Cardiac muscle cell (in vitro differentiated cells and primary cell): ENCODE measurements around the gene ALKBH5. TPM values are rescaled to one million over a fixed set of nuclear protein-coding genes. Genes with fewer than 3 reads are reported as not detected.

Experiments
- DNase-seq, 2 donors: peaks; one replicate each; pipeline versions ENCODE4 v3.0.0 to v3.0.0-alpha.2; 2010 to 2017; ENCODE audit warnings: low read depth in 1 of 2, low spot score in 1 of 2
- H3K27ac ChIP-seq: fragments of 200-600 bp; sonication (generic); 2 replicates; pipeline ENCODE4 v1.5.1; 2016
- H3K27me3 ChIP-seq: fragments of 200-600 bp; sonication (generic); 2 replicates; pipeline ENCODE4 v1.6.0; 2016; ENCODE audit warnings: control low read depth
- H3K36me3 ChIP-seq: fragments of 200-600 bp; sonication (generic); 2 replicates; pipeline ENCODE4 v1.5.1; 2016; ENCODE audit warnings: control low read depth
- H3K4me1 ChIP-seq: fragments of 200-600 bp; sonication (generic); 2 replicates; pipeline ENCODE4 v1.8.1; 2017; ENCODE audit warnings: low read depth, mild to moderate bottlenecking, mixed run types
- H3K4me3 ChIP-seq: fragments of 200-600 bp; sonication (generic); 2 replicates; pipeline ENCODE4 v1.5.1; 2016; ENCODE audit warnings: mild to moderate bottlenecking
- H3K9me3 ChIP-seq: fragments of 200-600 bp; sonication (generic); 2 replicates; pipeline ENCODE4 v1.5.1; 2017; ENCODE audit warnings: low read depth, mild to moderate bottlenecking, control low read depth
- CTCF ChIP-seq: IDR thresholded peaks from 2 replicates; pipeline ENCODE4 v1.5.1; 2012; ENCODE audit warnings: low read depth, mild to moderate bottlenecking, low read length
- polyA plus RNA-seq: library from polyadenylated mRNA; unstranded; fragments of >200 nt; fragmentation: Nextera tagmentation; extraction: Ambion mirVana; gene quantifications from 2 replicates; pipeline ENCODE4 v1.2.1, GENCODE V29; 2016
- total RNA-seq: library from RNA; depleted of rRNA; stranded (reverse); fragments of >200 nt; gene quantifications from 2 replicates; pipeline ENCODE4 v1.2.3, GENCODE V29; 2016

Gene ALKBH5
- total RNA-seq (247 and 279 TPM in 2 replicates), polyA plus RNA-seq (257 and 321 TPM in 2 replicates)

- peak; percentile 99 to 100 for DNase-seq
- Histone ChIP-seq H3K27ac (peak within 1 kb of the TSS; percentile 96), H3K4me1 (peaks cover 52% of the 10 kb centered on the region), H3K9me3 (no peaks in the 10 kb centered on the region), H3K4me3 (peak within 1 kb of the TSS; percentile 88), H3K36me3 (peaks cover 10% of the 10 kb centered on the region), H3K27me3 (no peaks in the 10 kb centered on the region)
- TF ChIP-seq CTCF = peak; percentile 17
Measured at GRCh38 chr17:18183334-18184142, at the start of gene ALKBH5. TSS of gene ALKBH5 (plus strand) at chr17:18183828. CDS start at chr17:18184244, 416 bp downstream.

GRCh38 chr17:18136357-18136756 is 47.3 kb upstream of the ALKBH5 start:
- DNase-seq = no peak
- Histone ChIP-seq H3K4me1 (no peaks in the 10 kb centered on the region), H3K36me3 (no peaks in the 10 kb centered on the region), H3K9me3 (no peaks in the 10 kb centered on the region), H3K4me3 (no peak overlapping the region), H3K27ac (no peak overlapping the region), H3K27me3 (no peaks in the 10 kb centered on the region)
- no peak for TF ChIP-seq CTCF

- no peak overlapping the region for H3K4me3 ChIP-seq
- TF ChIP-seq CTCF = no peak
- H3K9me3 ChIP-seq = no peaks in the 10 kb centered on the region
- no peak for DNase-seq
- H3K4me1 ChIP-seq = no peaks in the 10 kb centered on the region
- H3K27me3 ChIP-seq = no peaks in the 10 kb centered on the region
- H3K27ac ChIP-seq = no peak overlapping the region
- H3K36me3 ChIP-seq = no peaks in the 10 kb centered on the region
Measured at GRCh38 chr17:18138065-18138749, 45.4 kb upstream of the ALKBH5 start.

- Histone ChIP-seq H3K27ac (no peak overlapping the region), H3K4me3 (no peak overlapping the region), H3K27me3 (no peaks in the 10 kb centered on the region), H3K36me3 (no peaks in the 10 kb centered on the region), H3K9me3 (no peaks in the 10 kb centered on the region), H3K4me1 (no peaks in the 10 kb centered on the region)
- TF ChIP-seq CTCF = no peak
- DNase-seq = no peak
Measured at GRCh38 chr17:18139092-18139491, 44.5 kb upstream of the ALKBH5 start.

GRCh38 chr17:18139498-18139897 is 44.1 kb upstream of the ALKBH5 start:
- TF ChIP-seq CTCF = no peak
- Histone ChIP-seq H3K27ac (no peak overlapping the region), H3K36me3 (no peaks in the 10 kb centered on the region), H3K4me1 (no peaks in the 10 kb centered on the region), H3K4me3 (no peak overlapping the region), H3K27me3 (no peaks in the 10 kb centered on the region), H3K9me3 (no peaks in the 10 kb centered on the region)
- DNase-seq = no peak
